Stimulated activated naive CD8-positive, alpha-beta T cell treated with anti-CD3 and anti-CD28 coated beads, Interleukin-15, amount 100 ng/mL, for 72 hours (primary cell): ENCODE measurements around the gene PFDN4.

ENCODE experiments used
- ATAC-seq: fragments of 150-1000 bp; cut with Tn5 transposase; 2 replicates; pipeline ENCODE4 v1.10.0; 2021; ENCODE audit warnings: mild to moderate bottlenecking, moderate library complexity
- DNase-seq, 2 donors: peaks; one replicate each; pipeline ENCODE4 v3.0.0; 2021 to 2022
- H3K27ac Mint-ChIP-seq, 2 donors: one replicate each; pipeline ENCODE4 v1.8.0; 2022; ENCODE audit warnings: mild to moderate bottlenecking in 2 of 2, mixed read lengths in 2 of 2, moderate library complexity in 2 of 2
- H3K27me3 Mint-ChIP-seq: one replicate; pipeline ENCODE4 v1.8.0; 2022; ENCODE audit warnings: mixed read lengths
- H3K4me1 Mint-ChIP-seq: one replicate; pipeline ENCODE4 v1.8.0; 2022; ENCODE audit warnings: mild to moderate bottlenecking, mixed read lengths
- H3K4me3 Mint-ChIP-seq, 2 donors: one replicate each; pipeline ENCODE4 v1.8.0; 2022; ENCODE audit warnings: mild to moderate bottlenecking in 2 of 2, mixed read lengths in 2 of 2, moderate library complexity in 1 of 2
- H3K9me3 Mint-ChIP-seq, 2 donors: one replicate each; pipeline ENCODE4 v1.8.0; 2022; ENCODE audit warnings: mixed read lengths in 2 of 2

The PFDN4 gene

DNA sequence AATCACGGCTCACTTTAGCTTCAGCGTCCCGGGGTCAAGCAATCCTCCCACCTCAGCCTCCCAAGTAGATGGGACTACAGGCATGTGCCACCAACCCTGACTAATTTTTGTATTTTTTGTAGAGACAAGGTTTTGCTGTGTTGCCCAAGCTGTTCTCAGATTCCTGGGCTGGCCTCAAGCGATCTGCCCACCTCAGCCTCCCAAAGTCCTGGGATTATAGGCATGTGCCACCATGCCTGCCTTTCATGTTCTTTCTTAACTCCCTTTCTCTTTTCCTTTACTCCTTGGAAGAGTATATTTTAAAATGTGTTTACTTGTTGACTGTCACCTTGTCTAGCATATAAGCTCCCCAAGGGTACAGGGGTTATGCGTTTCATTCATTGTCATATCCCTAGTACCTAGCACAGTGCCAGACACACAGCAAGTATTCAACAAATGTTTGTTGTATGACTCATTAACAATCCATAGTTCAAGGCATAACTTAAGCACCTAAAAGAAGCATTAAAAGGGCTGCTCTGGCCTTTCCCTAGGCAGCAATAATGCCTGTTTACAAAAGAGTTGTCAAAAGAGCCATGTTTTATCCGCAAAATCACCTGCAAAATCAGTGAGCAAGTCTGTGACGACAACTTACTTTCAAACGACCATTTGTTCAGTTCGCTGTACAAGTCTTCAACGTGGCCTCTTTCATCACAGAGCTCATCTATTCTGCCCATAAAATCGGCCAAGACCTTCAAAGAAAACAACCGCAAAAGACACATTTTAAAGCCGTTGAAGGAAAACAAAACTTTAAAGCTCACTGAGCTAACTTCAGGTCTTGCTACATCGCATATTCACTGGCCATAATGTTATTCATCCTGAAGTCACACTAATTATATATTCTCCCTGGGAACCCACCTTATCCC, 38.7 kb upstream of the PFDN4 start:
- Mint-ChIP-seq H3K27me3 (peaks cover 65% of the 10 kb centered on the region), H3K4me1 (peaks cover 17% of the 10 kb centered on the region), H3K4me3 (no peak overlapping the region), H3K9me3 (no peaks in the 10 kb centered on the region), H3K27ac (no peak overlapping the region)
- ATAC-seq: no peak
- no peak for DNase-seq

DNA sequence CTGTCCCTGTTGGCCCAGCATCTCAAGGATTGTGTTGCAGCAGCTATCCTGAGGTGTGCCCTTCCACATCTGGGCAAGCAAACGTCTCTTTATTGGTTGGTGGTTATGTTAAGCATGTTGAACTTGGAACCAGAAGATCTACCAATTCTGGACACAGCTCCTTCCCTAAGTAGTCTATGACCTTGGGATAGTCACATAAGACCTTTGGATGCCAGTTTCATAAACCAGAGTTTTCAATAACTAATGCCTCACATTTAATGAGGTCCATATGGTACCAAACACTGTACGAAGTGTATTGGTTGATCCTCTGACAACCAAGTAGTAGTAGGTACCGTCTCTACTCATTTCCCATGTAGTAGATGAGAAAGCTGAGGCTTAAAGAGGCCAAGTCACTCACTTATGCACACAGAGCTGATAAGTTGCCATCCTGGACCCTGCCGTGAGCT, 37.8 kb upstream of the PFDN4 start:
- Mint-ChIP-seq H3K4me3 (no peak overlapping the region), H3K4me1 (peaks cover 25% of the 10 kb centered on the region), H3K27ac (no peak overlapping the region), H3K9me3 (no peaks in the 10 kb centered on the region), H3K27me3 (peaks cover 73% of the 10 kb centered on the region)
- DNase-seq (no peak), ATAC-seq (no peak)

- ATAC-seq: no peak
- Mint-ChIP-seq H3K9me3 (no peaks in the 10 kb centered on the region), H3K27me3 (peaks cover 81% of the 10 kb centered on the region), H3K4me3 (no peak overlapping the region), H3K27ac (no peak overlapping the region), H3K4me1 (peaks cover 25% of the 10 kb centered on the region)
- no peak for DNase-seq
These were observed 36.9 kb upstream of the PFDN4 start for GRCh38 chr20:54170963-54171362.

- H3K4me3 Mint-ChIP-seq: peak overlapping the region; percentile 4 to 77
These were observed 35.4 kb upstream of the PFDN4 start for GRCh38 chr20:54172532-54172855.

DNA sequence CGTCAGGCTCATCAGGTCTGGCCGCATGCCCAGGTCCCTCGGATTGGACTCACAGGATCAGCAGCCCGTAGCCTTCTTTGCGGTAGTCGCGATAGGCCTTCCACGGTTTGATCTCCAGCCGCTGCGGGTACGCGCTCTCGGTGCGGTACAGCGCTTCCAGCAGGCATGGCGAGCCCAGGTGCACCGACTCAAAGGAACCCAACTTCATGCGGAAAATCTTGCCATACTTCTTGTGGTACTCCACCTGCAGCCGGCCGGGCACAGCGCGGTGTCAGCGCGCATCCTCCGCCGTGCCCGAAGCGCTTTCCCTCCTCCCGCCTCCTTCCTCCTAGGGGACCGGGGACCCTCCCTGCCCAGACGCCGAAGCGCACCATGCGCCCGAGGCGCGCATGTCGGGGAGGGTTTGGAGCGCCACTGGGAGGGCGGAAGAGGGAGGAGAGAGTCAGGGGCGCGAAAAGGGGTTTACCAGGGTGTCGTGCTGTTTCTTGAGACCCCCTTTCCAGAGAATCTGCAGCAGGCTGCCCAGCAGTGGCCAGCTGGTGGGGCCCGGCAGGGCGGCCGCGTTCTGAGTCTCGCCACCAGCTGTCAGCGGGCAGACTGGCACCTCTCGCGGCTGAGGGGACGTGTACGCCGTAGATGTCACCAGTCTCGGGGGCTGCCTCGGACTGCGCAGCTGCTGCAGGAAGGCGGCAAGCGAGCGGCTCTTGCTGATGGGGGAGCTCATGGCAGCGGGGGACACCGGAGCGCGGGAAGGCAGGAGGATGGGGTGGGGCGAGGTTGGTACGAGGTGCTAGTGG, 34.8 kb upstream of the PFDN4 start:
- peak; percentile 12 to 14 for DNase-seq
- Mint-ChIP-seq H3K27me3 (peaks cover 83% of the 10 kb centered on the region), H3K4me1 (peaks cover 25% of the 10 kb centered on the region), H3K4me3 (peak overlapping the region; percentile 77), H3K9me3 (no peaks in the 10 kb centered on the region), H3K27ac (no peak overlapping the region)
- peak; percentile 50 for ATAC-seq

More at GRCh38 chr20:54172532-54172855, 35.4 kb upstream of the PFDN4 start:
- no peak for ATAC-seq
- no peaks in the 10 kb centered on the region for H3K9me3 Mint-ChIP-seq
- H3K27me3 Mint-ChIP-seq: peaks cover 88% of the 10 kb centered on the region
- no peak for DNase-seq
- H3K27ac Mint-ChIP-seq: no peak overlapping the region
- H3K4me1 Mint-ChIP-seq: peaks cover 25% of the 10 kb centered on the region

DNA sequence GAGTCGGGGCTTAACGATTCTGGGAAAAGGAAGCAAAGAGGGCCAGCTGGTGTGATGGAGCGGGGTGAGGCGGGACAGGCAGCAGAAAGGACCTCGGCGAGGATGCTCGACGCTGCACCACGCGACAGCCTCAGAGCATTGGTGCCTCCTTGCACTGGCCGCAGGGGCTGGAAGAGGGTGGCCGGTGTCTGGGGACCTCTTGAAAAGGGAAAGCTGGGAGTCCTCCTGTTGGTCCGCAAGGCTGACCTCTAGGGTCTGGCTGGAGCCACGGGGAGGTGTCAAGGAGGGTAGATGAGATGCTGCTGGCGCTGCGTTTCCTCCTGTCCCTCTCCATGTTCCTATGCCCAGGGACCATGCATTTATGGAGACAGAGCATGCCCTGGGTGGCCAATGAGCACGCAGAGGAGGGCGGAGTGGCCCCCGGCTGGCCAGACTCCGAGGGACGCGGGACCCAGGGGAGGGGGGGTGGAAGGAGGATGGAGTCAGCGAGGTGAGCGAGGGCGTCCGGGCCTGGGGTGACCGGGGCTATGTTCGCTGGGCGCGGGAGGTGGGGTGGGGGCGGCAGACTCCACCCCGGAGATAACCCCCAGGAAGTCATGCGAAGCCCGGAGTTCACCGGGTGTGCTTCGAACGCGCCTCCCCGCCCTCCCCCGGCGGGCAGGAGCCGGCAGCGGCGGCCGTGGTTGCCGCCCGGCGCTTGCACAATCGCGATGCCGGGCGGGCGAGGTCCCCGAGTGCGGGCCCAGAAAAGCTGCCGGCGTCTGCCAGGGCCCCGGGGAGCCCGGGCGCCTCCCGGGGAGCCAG, 34.0 kb upstream of the PFDN4 start, which contains the start of gene CYP24A1:
Gene CYP24A1, minus strand, starts transcription at position 334 of the 804 bp plus-strand sequence. CDS start 407 bp downstream, outside the sequence.
- Mint-ChIP-seq H3K27ac (peak within 1 kb of the TSS in 1 of 2 donors; percentile 36), H3K9me3 (no peaks in the 10 kb centered on the region), H3K4me3 (peak within 1 kb of the TSS; percentile 77), H3K4me1 (peaks cover 25% of the 10 kb centered on the region), H3K27me3 (peaks cover 75% of the 10 kb centered on the region)
- peak; percentile 59 for ATAC-seq
- DNase-seq: no peak

DNA sequence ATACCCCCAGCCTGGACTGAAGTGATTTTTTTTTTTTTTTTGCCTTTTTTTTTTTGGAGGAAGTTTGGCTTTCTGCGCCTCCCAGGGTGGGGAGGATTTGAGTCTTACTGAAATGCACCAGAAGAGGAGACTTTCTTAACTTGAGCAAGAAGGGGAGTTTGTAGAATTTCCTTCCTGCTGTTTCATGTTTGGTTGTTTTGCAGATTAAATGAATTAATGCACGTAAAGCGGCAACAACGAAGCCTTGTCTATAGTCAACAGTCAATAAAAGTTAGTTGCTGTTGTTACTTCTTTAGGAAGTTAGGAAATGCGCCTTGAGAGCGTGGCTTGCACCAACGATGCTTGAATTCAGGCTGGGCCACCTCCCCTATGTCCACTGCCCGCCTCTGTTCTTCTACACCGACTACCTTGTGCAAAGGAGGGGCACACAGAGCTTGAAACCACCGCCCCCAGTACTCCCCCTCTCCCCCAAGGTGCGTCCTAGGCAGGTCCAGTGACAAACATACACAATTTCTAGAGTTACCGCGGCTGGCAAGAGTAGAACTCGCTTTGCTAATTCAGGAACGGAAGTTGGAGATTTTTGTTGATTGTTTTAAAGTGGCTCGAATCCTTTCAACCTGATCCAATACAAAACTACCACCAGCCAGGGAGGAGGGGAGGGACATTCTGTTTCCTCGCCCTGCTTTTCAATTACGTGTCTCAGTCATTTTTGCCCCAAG, 33.3 kb upstream of the PFDN4 start:
- DNase-seq (no peak), ATAC-seq (no peak)
- Mint-ChIP-seq H3K27me3 (peaks cover 67% of the 10 kb centered on the region), H3K27ac (peak overlapping the region in 1 of 2 donors; percentile 36), H3K4me3 (peak overlapping the region; percentile 73 to 75), H3K9me3 (no peaks in the 10 kb centered on the region), H3K4me1 (peaks cover 25% of the 10 kb centered on the region)

- H3K4me1 Mint-ChIP-seq: peaks cover 25% of the 10 kb centered on the region
- no peak for ATAC-seq
These were observed 31.3 kb upstream of the PFDN4 start for GRCh38 chr20:54176610-54177009.

GRCh38 chr20:54177378-54177777, 30.5 kb upstream of the PFDN4 start:
- DNase-seq (no peak), ATAC-seq (no peak)
- peaks cover 25% of the 10 kb centered on the region for H3K4me1 Mint-ChIP-seq
- no peaks in the 10 kb centered on the region for H3K9me3 Mint-ChIP-seq
- H3K4me3 Mint-ChIP-seq: no peak overlapping the region
- peaks cover 44% of the 10 kb centered on the region for H3K27me3 Mint-ChIP-seq
- no peak overlapping the region for H3K27ac Mint-ChIP-seq

More at GRCh38 chr20:54176610-54177009, 31.3 kb upstream of the PFDN4 start:
- DNase-seq: no peak
- no peak overlapping the region for H3K4me3 Mint-ChIP-seq
- H3K9me3 Mint-ChIP-seq: no peaks in the 10 kb centered on the region
- no peak overlapping the region for H3K27ac Mint-ChIP-seq
- H3K27me3 Mint-ChIP-seq: peaks cover 51% of the 10 kb centered on the region

GRCh38 chr20:54178256-54178655, 29.6 kb upstream of the PFDN4 start:
- H3K27ac Mint-ChIP-seq: no peak overlapping the region
- H3K4me3 Mint-ChIP-seq: no peak overlapping the region
- DNase-seq (no peak), ATAC-seq (no peak)
- no peaks in the 10 kb centered on the region for H3K9me3 Mint-ChIP-seq
- peaks cover 17% of the 10 kb centered on the region for H3K4me1 Mint-ChIP-seq
- H3K27me3 Mint-ChIP-seq: peaks cover 43% of the 10 kb centered on the region

DNA sequence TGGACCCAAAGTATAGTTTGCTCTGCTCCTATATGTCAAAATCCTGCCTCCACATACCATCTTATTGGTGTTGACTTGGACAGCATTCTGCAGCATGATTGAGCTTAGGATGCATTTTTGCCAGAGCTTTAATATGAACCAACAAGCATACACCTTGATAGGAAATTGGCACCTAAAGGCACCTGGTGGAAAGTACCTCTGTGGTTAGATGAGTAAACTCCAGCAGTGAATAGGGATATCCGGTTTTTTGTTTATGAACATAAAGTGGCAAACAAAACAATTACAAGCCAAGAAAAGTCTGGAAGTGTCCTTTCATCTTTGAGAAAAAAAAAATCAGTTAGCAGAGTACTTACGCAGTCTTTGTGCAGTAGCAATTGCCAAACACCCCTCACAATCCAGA, 27.9 kb upstream of the PFDN4 start:
- Mint-ChIP-seq H3K9me3 (no peaks in the 10 kb centered on the region), H3K27me3 (peaks cover 40% of the 10 kb centered on the region), H3K4me3 (no peak overlapping the region), H3K27ac (no peak overlapping the region), H3K4me1 (peaks cover under 1% of the 10 kb centered on the region)
- ATAC-seq: no peak
- DNase-seq: no peak

GRCh38 chr20:54180931-54181330, 27.0 kb upstream of the PFDN4 start:
- Mint-ChIP-seq H3K4me1 (no peaks in the 10 kb centered on the region), H3K9me3 (no peaks in the 10 kb centered on the region), H3K27me3 (peaks cover 40% of the 10 kb centered on the region), H3K27ac (no peak overlapping the region), H3K4me3 (no peak overlapping the region)
- DNase-seq (no peak), ATAC-seq (no peak)

DNA sequence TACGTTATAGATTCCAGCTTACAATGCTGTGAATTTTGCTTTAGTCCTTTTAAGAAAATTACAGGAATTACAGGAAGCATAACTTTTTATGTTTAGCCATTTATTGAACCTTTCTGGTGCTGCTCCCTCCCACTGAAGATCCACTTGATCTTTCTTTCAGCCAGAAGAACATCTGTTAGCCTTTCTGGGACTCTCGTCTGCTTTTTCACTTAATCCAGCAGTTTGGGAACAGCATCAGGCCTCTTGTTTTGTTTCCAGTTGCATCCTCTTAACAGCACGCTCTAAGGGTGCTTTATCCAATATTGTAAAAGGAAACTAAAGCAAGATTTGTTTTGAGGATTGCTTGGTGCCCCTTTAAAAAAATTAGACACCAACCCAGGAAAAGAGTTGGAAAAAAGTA, 23.8 kb upstream of the PFDN4 start:
- H3K27ac Mint-ChIP-seq: no peak overlapping the region
- H3K4me1 Mint-ChIP-seq: no peaks in the 10 kb centered on the region
- no peaks in the 10 kb centered on the region for H3K9me3 Mint-ChIP-seq
- H3K4me3 Mint-ChIP-seq: no peak overlapping the region
- peaks cover 38% of the 10 kb centered on the region for H3K27me3 Mint-ChIP-seq
- ATAC-seq (no peak), DNase-seq (no peak)

GRCh38 chr20:54184904-54185626, 22.8 kb upstream of the PFDN4 start:
- DNase-seq (no peak), ATAC-seq (no peak)
- Mint-ChIP-seq H3K27ac (no peak overlapping the region), H3K27me3 (peaks cover 38% of the 10 kb centered on the region), H3K9me3 (no peaks in the 10 kb centered on the region), H3K4me1 (no peaks in the 10 kb centered on the region), H3K4me3 (no peak overlapping the region)
